GM12875 (cell line): Measurements from ENCODE around the gene PGM2L1.
A peak's percentile ranks its signal among the peaks of the same experiment; 100 is the strongest.

ENCODE experiments used
- H3K4me3 ChIP-seq: one replicate; pipeline ENCODE4 v1.5.1; 2011; ENCODE audit warnings: low read depth, low read length, control low read depth
- CTCF ChIP-seq: IDR thresholded peaks from 2 replicates; pipeline ENCODE4 v1.5.1; 2011; ENCODE audit warnings: low read depth, mild to moderate bottlenecking, control low read depth, inconsistent platforms, low read length, moderate library complexity, borderline replicate concordance; ENCODE audit not compliant: insufficient read depth

Gene PGM2L1

GRCh38 chr11:74398244-74399159, at the start of gene PGM2L1:
Gene PGM2L1 (minus strand): TSS chr11:74398433. CDS start chr11:74398161, 272 bp downstream.
- no peak for TF ChIP-seq CTCF
- peak within 1 kb of the TSS; percentile 74 for H3K4me3 ChIP-seq

- no peak overlapping the region for H3K4me3 ChIP-seq
- TF ChIP-seq CTCF, result no peak
Measured at GRCh38 chr11:74447720-74448119, 49.5 kb upstream of the PGM2L1 start.

GRCh38 chr11:74446532-74446938, 48.3 kb upstream of the PGM2L1 start:
- H3K4me3 ChIP-seq, result no peak overlapping the region
- TF ChIP-seq CTCF, result no peak

- H3K4me3 ChIP-seq, result no peak overlapping the region
- no peak for TF ChIP-seq CTCF
Measured at GRCh38 chr11:74444173-74444826, 46.1 kb upstream of the PGM2L1 start.

GRCh38 chr11:74443071-74443864, 45.0 kb upstream of the PGM2L1 start:
- H3K4me3 ChIP-seq, result no peak overlapping the region

GRCh38 chr11:74442636-74443035, 44.4 kb upstream of the PGM2L1 start:
- no peak overlapping the region for H3K4me3 ChIP-seq
- TF ChIP-seq CTCF, result no peak

More at GRCh38 chr11:74443071-74443864, 45.0 kb upstream of the PGM2L1 start:
- no peak for TF ChIP-seq CTCF
